HepG2 (cell line): Measurements from ENCODE around the gene ACTL7B. TPM values are rescaled to one million over a fixed set of nuclear protein-coding genes. Genes with fewer than 3 reads are reported as not detected.

Source experiments
- CTCF ChIP-seq: sonication (generic); formaldehyde crosslinking; IDR thresholded peaks from 2 replicates; pipeline ENCODE4 v1.5.0; 2020; ENCODE audit warnings: mild to moderate bottlenecking, missing genetic modification reagents, moderate library complexity
- FOXA1 ChIP-seq, 2 experiments: fragments of 450-650 bp in 1 of 2; sonication (generic) in 1 of 2; formaldehyde crosslinking in 1 of 2; IDR thresholded peaks; 2 replicates each; pipeline versions ENCODE4 v1.4.0 to v1.6.1; 2016 to 2020; ENCODE audit warnings: missing genetic modification reagents in 1 of 2
- HNRNPUL1 ChIP-seq: fragments of 200-400 bp; formaldehyde crosslinking; IDR thresholded peaks from 2 replicates; pipeline ENCODE4 v1.6.1; 2017; ENCODE audit warnings: low read depth, mild to moderate bottlenecking, low read length, moderate library complexity
- JARID2 ChIP-seq: sonication (generic); formaldehyde crosslinking; IDR thresholded peaks from 2 replicates; pipeline ENCODE4 v1.8.1; 2023; ENCODE audit warnings: missing genetic modification reagents, inconsistent platforms; ENCODE audit not compliant: insufficient replicate concordance
- MIXL1 ChIP-seq: IDR thresholded peaks from 2 replicates; pipeline ENCODE4 v1.6.1; 2016
- NFIB ChIP-seq: sonication (generic); formaldehyde crosslinking; IDR thresholded peaks from 2 replicates; pipeline ENCODE4 v1.9.0; 2021; ENCODE audit warnings: missing genetic modification reagents, mild to moderate bottlenecking, borderline replicate concordance
- NKX3-1 ChIP-seq: sonication (generic); formaldehyde crosslinking; IDR thresholded peaks from 2 replicates; pipeline ENCODE4 v1.5.0; 2020; ENCODE audit warnings: missing genetic modification reagents
- SMC3 ChIP-seq: IDR thresholded peaks from 2 replicates; pipeline ENCODE4 v1.6.1; 2011; ENCODE audit warnings: low read length, improper control_type of control experiment
- SNAPC4 ChIP-seq: sonication (generic); formaldehyde crosslinking; IDR thresholded peaks from 2 replicates; pipeline ENCODE4 v1.4.0; 2020; ENCODE audit warnings: mild to moderate bottlenecking, missing genetic modification reagents
- SPEN ChIP-seq: sonication (generic); formaldehyde crosslinking; IDR thresholded peaks from 2 replicates; pipeline ENCODE4 v1.5.1; 2020; ENCODE audit warnings: low read depth, mild to moderate bottlenecking, missing genetic modification reagents
- STAT6 ChIP-seq: sonication (generic); formaldehyde crosslinking; IDR thresholded peaks from 2 replicates; pipeline ENCODE4 v1.4.0; 2020; ENCODE audit warnings: missing genetic modification reagents, mild to moderate bottlenecking, borderline replicate concordance
- ZEB1 ChIP-seq: IDR thresholded peaks from 2 replicates; pipeline ENCODE4 v1.6.1; 2012; ENCODE audit warnings: mild to moderate bottlenecking, low read depth, inconsistent platforms; ENCODE audit not compliant: insufficient replicate concordance
- ZNF234 ChIP-seq: sonication (generic); formaldehyde crosslinking; conservative IDR thresholded peaks from 2 replicates; pipeline ENCODE4 v1.5.1; 2020; ENCODE audit warnings: mild to moderate bottlenecking, missing genetic modification reagents
- ZNF382 ChIP-seq: sonication (generic); formaldehyde crosslinking; IDR thresholded peaks from 2 replicates; pipeline ENCODE4 v1.5.0; 2020; ENCODE audit warnings: missing genetic modification reagents, mild to moderate bottlenecking, borderline replicate concordance
- ZNF510 ChIP-seq: sonication (generic); formaldehyde crosslinking; IDR thresholded peaks from 2 replicates; pipeline ENCODE4 v1.4.0; 2020; ENCODE audit warnings: low read depth, mild to moderate bottlenecking, missing genetic modification reagents
- ZNF543 ChIP-seq: sonication (generic); formaldehyde crosslinking; IDR thresholded peaks from 2 replicates; pipeline ENCODE4 v1.4.0; 2020; ENCODE audit warnings: mild to moderate bottlenecking, missing genetic modification reagents
- ZNF709 ChIP-seq: sonication (generic); formaldehyde crosslinking; IDR thresholded peaks from 2 replicates; pipeline ENCODE4 v1.5.0; 2020; ENCODE audit warnings: mild to moderate bottlenecking, missing genetic modification reagents
- ZNF766 ChIP-seq: sonication (generic); formaldehyde crosslinking; IDR thresholded peaks from 2 replicates; pipeline ENCODE4 v1.5.0; 2020; ENCODE audit warnings: missing genetic modification reagents, borderline replicate concordance
- ZNF816 ChIP-seq: sonication (generic); formaldehyde crosslinking; IDR thresholded peaks from 2 replicates; pipeline ENCODE4 v1.8.0; 2022; ENCODE audit warnings: missing genetic modification reagents, mild to moderate bottlenecking, borderline replicate concordance
- polyA plus RNA-seq, 8 experiments: library from polyadenylated mRNA; depleted of rRNA in 3 of 8; stranded (reverse) in 7 of 8; unstranded in 1 of 8; fragments of >200 nt; fragmentation: Illumina TruSeq in 4 of 8; extraction: Trizol in 4 of 8; gene quantifications; 2 replicates each; pipeline versions ENCODE4 v1.2.1 to v1.2.3, GENCODE V29; 2011 to 2016; ENCODE audit warnings: low read depth in 4 of 8, missing spikeins in 1 of 8, mixed read lengths in 1 of 8; ENCODE audit not compliant: insufficient read depth in 1 of 8
- total RNA-seq, 5 experiments: library from RNA; depleted of rRNA; stranded (reverse); fragments of >200 nt; fragmentation: Illumina TruSeq; extraction: Trizol; gene quantifications; 2 replicates each; pipeline ENCODE4 v1.2.3, GENCODE V29; 2016; ENCODE audit warnings: low read depth in 1 of 5

ACTL7B gene
- total and polyA plus RNA-seq, 2 of the 13 experiments (the other 11 are each of a cell fraction or from before 2014, with no cell fraction given): 0.07 to 0.11 TPM

GRCh38 chr9:108850293-108850897 lies 5.4 kb downstream of the ACTL7B start (continued):
- no peak for TF ChIP-seq NFIB
- no peak for TF ChIP-seq ZNF766 (CRISPR knock-in tag)
- TF ChIP-seq ZNF709 (CRISPR knock-in tag): no peak
- TF ChIP-seq ZEB1: no peak
- no peak for TF ChIP-seq SPEN (CRISPR knock-in tag)
- no peak for TF ChIP-seq NKX3-1 (CRISPR knock-in tag)
- no peak for TF ChIP-seq JARID2 (CRISPR knock-in tag)
- no peak for TF ChIP-seq ZNF543 (CRISPR knock-in tag)
- no peak for TF ChIP-seq ZNF234 (CRISPR knock-in tag)
- no peak for TF ChIP-seq FOXA1 (IDR thresholded peaks at IDR 0.05)
- no peak for TF ChIP-seq FOXA1 (CRISPR knock-in tag; IDR thresholded peaks at IDR 0.05)
- TF ChIP-seq ZNF510: no peak
- peak; percentile 40; the same call in 1 of the 2 replicates for TF ChIP-seq SMC3
- no peak for TF ChIP-seq ZNF816
- no peak for TF ChIP-seq STAT6 (CRISPR knock-in tag)
- peak; percentile 75 for TF ChIP-seq CTCF (CRISPR knock-in tag)
- no peak for TF ChIP-seq ZNF382 (CRISPR knock-in tag)
- TF ChIP-seq SNAPC4 (CRISPR knock-in tag): no peak
- no peak for TF ChIP-seq HNRNPUL1
- peak; percentile 22; the same call in 1 of the 2 replicates for TF ChIP-seq MIXL1
